K562 (cell line): ENCODE results near the gene GLRA3. TPM values are rescaled to one million over a fixed set of nuclear protein-coding genes. Genes with fewer than 3 reads are reported as not detected.

ENCODE experiments used
- ATAC-seq: fragments of 200-7000 bp; cut with Tn5 transposase; 3 replicates; pipeline ENCODE4 v1.9.1; 2020; ENCODE audit warnings: moderate library complexity
- BruUV-seq: library from RNA; stranded (reverse); fragments of 400-500 nt; replicated peaks from 2 replicates; lab custom pipeline; 2021; lab: Mats Ljungman, UMichigan
- CTCF ChIA-PET: fragments of 300-600 bp; formaldehyde crosslinking; extraction: SDS; loops from one replicate; lab custom pipeline; 2021; ENCODE audit warnings: low intra/inter-chr PET ratio; lab: Yijun Ruan, JAX
- POLR2A ChIA-PET: fragments of 300-600, 350-650 bp; sonication (Branson Sonifier 250); formaldehyde crosslinking; extraction: SDS; loops from one replicate; lab custom pipeline; 2021; ENCODE audit warnings: antibody characterized with exemption, inconsistent platforms; lab: Yijun Ruan, JAX
- DNase-seq, 4 experiments: peaks; one replicate each; pipeline versions ENCODE4 v3.0.0 to v3.0.0-alpha.2; 2011 to 2018; ENCODE audit warnings: low spot score in 3 of 4, mixed read lengths in 3 of 4; ENCODE audit errors: extremely low read depth in 1 of 4
- FAIRE-seq: peaks from 2 replicates; lab custom pipeline; 2011; peaks lifted over from hg19 to GRCh38; lab: Jason Lieb, UNC
- H2AFZ ChIP-seq: 2 replicates; pipeline ENCODE4 v1.6.0; 2011; ENCODE audit warnings: low read depth, low read length, control low read depth, inconsistent platforms
- H3K27ac ChIP-seq: fragments of 200-600 bp; 3 replicates; pipeline ENCODE4 v1.8.0; 2011; ENCODE audit warnings: low read depth, mild to moderate bottlenecking, control low read depth, inconsistent platforms, low read length, moderate library complexity, mixed read lengths; ENCODE audit errors: extremely low read depth
- H3K27me3 ChIP-seq, 2 experiments: fragments of 300-600 bp in 1 of 2; 2 replicates in 1 of 2; 3 replicates in 1 of 2; pipeline versions ENCODE4 v1.6.0 to v1.8.0; 2011; ENCODE audit warnings: inconsistent platforms in 2 of 2, low read length in 2 of 2, mild to moderate bottlenecking in 1 of 2, mixed read lengths in 1 of 2, moderate library complexity in 1 of 2; ENCODE audit not compliant: control insufficient read depth in 2 of 2, insufficient read depth in 2 of 2
- H3K36me3 ChIP-seq: fragments of 300-600 bp; 3 replicates; pipeline ENCODE4 v1.8.0; 2011; ENCODE audit warnings: mild to moderate bottlenecking, low read length, inconsistent platforms; ENCODE audit not compliant: control insufficient read depth, insufficient read depth
- H3K4me1 ChIP-seq, 2 experiments: fragments of 200-600 bp in 1 of 2; replicated peaks in 1 of 2; 2 replicates in 1 of 2; 3 replicates in 1 of 2; pipeline versions ENCODE4 v1.5.1 to v1.8.0; 2011; ENCODE audit warnings: inconsistent platforms in 2 of 2, low read length in 2 of 2, mild to moderate bottlenecking in 1 of 2, mixed read lengths in 1 of 2, moderate library complexity in 1 of 2; ENCODE audit not compliant: control insufficient read depth in 2 of 2, insufficient read depth in 2 of 2
- H3K4me2 ChIP-seq: 2 replicates; pipeline ENCODE4 v1.6.1; 2011; ENCODE audit warnings: low read length, control low read depth, inconsistent platforms, mixed read lengths; ENCODE audit not compliant: insufficient read depth
- H3K4me3 ChIP-seq: fragments of 200-600 bp; sonication (generic), shearing (Covaris generic); 2 replicates; pipeline ENCODE4 v1.5.1; 2016; ENCODE audit warnings: control low read depth, inconsistent platforms
- H3K79me2 ChIP-seq: fragments of 200-600 bp; 3 replicates; pipeline ENCODE4 v1.8.0; 2011; ENCODE audit warnings: low read length, inconsistent platforms; ENCODE audit not compliant: control insufficient read depth, insufficient read depth
- H3K9ac ChIP-seq, 2 experiments: 2 replicates each; pipeline versions ENCODE4 v1.6.0 to v1.6.1; 2011; ENCODE audit warnings: low read depth in 2 of 2, low read length in 2 of 2, control low read depth in 1 of 2, inconsistent platforms in 1 of 2, mild to moderate bottlenecking in 1 of 2, mixed read lengths in 1 of 2; ENCODE audit not compliant: insufficient read depth in 1 of 2
- H3K9me1 ChIP-seq: one replicate; pipeline ENCODE4 v1.6.0; 2011; ENCODE audit warnings: inconsistent platforms, mild to moderate bottlenecking, low read length, moderate library complexity; ENCODE audit not compliant: control insufficient read depth, insufficient read depth
- H3K9me3 ChIP-seq: replicated peaks from 2 replicates; pipeline ENCODE4 v1.5.1; 2011; ENCODE audit warnings: low read depth, low read length, inconsistent platforms; ENCODE audit not compliant: control insufficient read depth, insufficient read depth
- H4K20me1 ChIP-seq: replicated peaks from 2 replicates; pipeline ENCODE4 v1.6.1; 2011; ENCODE audit warnings: low read length, inconsistent platforms, mixed read lengths; ENCODE audit not compliant: control insufficient read depth, insufficient read depth
- CBFA2T2 ChIP-seq: fragments of 450-650 bp; conservative IDR thresholded peaks from 2 replicates; pipeline ENCODE4 v1.6.1; 2017; ENCODE audit warnings: mild to moderate bottlenecking
- CREB1 ChIP-seq, 2 experiments: sonication (generic) in 1 of 2; formaldehyde crosslinking in 1 of 2; IDR thresholded peaks; 2 replicates each; pipeline versions ENCODE4 v1.6.1 to v1.8.0; 2012 to 2022; ENCODE audit warnings: inconsistent platforms in 1 of 2, mild to moderate bottlenecking in 1 of 2, missing genetic modification reagents in 1 of 2, moderate library complexity in 1 of 2
- FOSL1 ChIP-seq: fragments of 200-800 bp; sonication (Bioruptor generic); conservative IDR thresholded peaks from 2 replicates; pipeline ENCODE4 v1.6.1; 2016; ENCODE audit warnings: missing genetic modification characterization, missing compliant biosample characterization
- HDAC2 ChIP-seq: fragments of 450-650 bp; IDR thresholded peaks from 2 replicates; pipeline ENCODE4 v1.6.1; 2016; ENCODE audit warnings: mild to moderate bottlenecking
- HSF4 ChIP-seq: fragments of 250-450 bp; sonication (Bioruptor Pico); IDR thresholded peaks from 2 replicates; pipeline ENCODE4 v2.1.2; 2022; ENCODE audit warnings: mild to moderate bottlenecking, moderate library complexity, borderline replicate concordance
- JUND ChIP-seq, 2 experiments: IDR thresholded peaks; 2 replicates in 1 of 2; 3 replicates in 1 of 2; pipeline ENCODE4 v1.6.1; 2011; ENCODE audit warnings: borderline replicate concordance in 2 of 2, low read depth in 2 of 2, low read length in 2 of 2, improper control_type of control experiment in 1 of 2, missing biosample characterization in 1 of 2, missing genetic modification characterization in 1 of 2, missing genetic modification reagents in 1 of 2
- MCM5 ChIP-seq: fragments of 450-650 bp; IDR thresholded peaks from 2 replicates; pipeline ENCODE4 v1.6.1; 2016; ENCODE audit warnings: low read depth
- MECOM ChIP-seq: fragments of 250-450 bp; sonication (Bioruptor Pico); IDR thresholded peaks from 2 replicates; pipeline ENCODE4 v1.8.0; 2022; ENCODE audit warnings: inconsistent platforms
- POLR2G ChIP-seq: fragments of 200-400 bp; formaldehyde crosslinking; IDR thresholded peaks from 2 replicates; pipeline ENCODE4 v1.6.1; 2017; ENCODE audit warnings: low read depth, mild to moderate bottlenecking, antibody characterized with exemption, low read length, moderate library complexity
- PRPF4 ChIP-seq: fragments of 200-400 bp; formaldehyde crosslinking; IDR thresholded peaks from one replicate; pipeline ENCODE4 v1.6.1; 2017; ENCODE audit warnings: low read length, low read depth, mild to moderate bottlenecking; ENCODE audit not compliant: insufficient read depth, poor library complexity, severe bottlenecking
- TFE3 ChIP-seq: fragments of 450-650 bp; formaldehyde crosslinking; IDR thresholded peaks from 2 replicates; pipeline ENCODE4 v1.4.0; 2020; ENCODE audit warnings: mild to moderate bottlenecking, mixed read lengths
- YY1 ChIP-seq, 3 experiments: IDR thresholded peaks; 2 replicates each; pipeline ENCODE4 v1.6.1; 2011; ENCODE audit warnings: low read length in 2 of 3, mild to moderate bottlenecking in 2 of 3, moderate library complexity in 2 of 3, borderline replicate concordance in 1 of 3, control low read depth in 1 of 3, low read depth in 1 of 3; ENCODE audit not compliant: insufficient read depth in 3 of 3, insufficient replicate concordance in 2 of 3, control insufficient read depth in 1 of 3, insufficient read length in 1 of 3; ENCODE audit errors: extremely low read depth in 1 of 3
- ZFPM2 ChIP-seq: fragments of 250-450 bp; sonication (Bioruptor Pico); IDR thresholded peaks from 2 replicates; pipeline ENCODE4 v1.5.1; 2022; ENCODE audit warnings: mild to moderate bottlenecking
- ZNF175 ChIP-seq: fragments of 200-800 bp; sonication (Bioruptor generic); IDR thresholded peaks from 2 replicates; pipeline ENCODE4 v1.6.1; 2016; ENCODE audit warnings: low read depth, mild to moderate bottlenecking, missing genetic modification characterization, missing compliant biosample characterization
- ZNF274 ChIP-seq: IDR thresholded peaks from 2 replicates; pipeline ENCODE4 v1.6.1; 2011; ENCODE audit warnings: low read depth, mild to moderate bottlenecking, low read length, moderate library complexity, borderline replicate concordance
- ZNF668 ChIP-seq: fragments of 250-450 bp; sonication (Bioruptor Pico); IDR thresholded peaks from 2 replicates; pipeline ENCODE4 v1.8.0; 2022; ENCODE audit warnings: mild to moderate bottlenecking, inconsistent platforms
- ZNF785 ChIP-seq: fragments of 250-450 bp; sonication (Bioruptor Pico); IDR thresholded peaks from 2 replicates; pipeline ENCODE4 v1.4.0; 2020; ENCODE audit warnings: mild to moderate bottlenecking
- in situ Hi-C: fragments of 300-500 bp; cut with MboI; formaldehyde crosslinking; loops from 4 replicates; pipeline ENCODE4 v1.15.0; 2018; ENCODE audit warnings: inconsistent platforms, mixed read lengths
- intact Hi-C: fragments of 100-400 bp; cut with micrococcal nuclease; formaldehyde crosslinking; loops from 2 replicates; pipeline ENCODE4 v1.14.2; 2022
- polyA plus RNA-seq, 8 experiments: library from polyadenylated mRNA; depleted of rRNA in 4 of 8; stranded (reverse) in 5 of 8; unstranded in 3 of 8; fragments of >200 nt; fragmentation: Nextera tagmentation in 2 of 8; fragmentation: Illumina TruSeq in 1 of 8; extraction: Ambion mirVana in 2 of 8; extraction: Trizol in 1 of 8; gene quantifications; 2 replicates each; pipeline versions ENCODE4 v1.2.1 to v1.2.3, GENCODE V29; 2011 to 2014; ENCODE audit warnings: inconsistent platforms in 1 of 8, missing spikeins in 1 of 8
- total RNA-seq, 7 experiments: library from RNA; depleted of rRNA in 6 of 7; stranded (reverse); fragments of >200 nt in 6 of 7; fragmentation: Illumina TruSeq in 2 of 7; extraction: Trizol in 2 of 7; gene quantifications; 2 replicates each; pipeline versions ENCODE4 v1.2.1 to v1.2.3, GENCODE V29; 2011 to 2021; ENCODE audit warnings: low replicate concordance in 1 of 7

Gene GLRA3
- total and polyA plus RNA-seq, 9 of the 15 experiments (the other 6 are each of a cell fraction or from before 2014, with no cell fraction given), result 0.06 to 0.14 (median 0.08) TPM; not detected in 2

GRCh38 chr4:174640146-174640545 lies 188.9 kb downstream of the GLRA3 start:
- Histone ChIP-seq H3K27ac (no peak overlapping the region), H3K4me1 (no peaks in the 10 kb centered on the region), H2AFZ (no peak overlapping the region), H3K9me3 (no peaks in the 10 kb centered on the region), H3K9ac (no peak overlapping the region), H3K4me2 (no peak overlapping the region), H3K4me3 (no peak overlapping the region), H3K27me3 (no peaks in the 10 kb centered on the region), H3K9me1 (no peaks in the 10 kb centered on the region), H4K20me1 (no peaks in the 10 kb centered on the region), H3K36me3 (no peaks in the 10 kb centered on the region), H3K79me2 (no peaks in the 10 kb centered on the region)
- ATAC-seq (no peak), DNase-seq (no peak), FAIRE-seq (no peak)
- ChIA-PET POLR2A (no interaction called here), CTCF (no interaction called here)
- no TSS peak for BruUV-seq
- intact Hi-C loops (no loop called here), in situ Hi-C loops (no loop called here)
- TF ChIP-seq PRPF4 (no peak), ZNF668 (CRISPR knock-in tag) (no peak), ZNF785 (CRISPR knock-in tag) (no peak), HDAC2 (no peak), ZFPM2 (CRISPR knock-in tag) (no peak), ZNF175 (CRISPR knock-in tag) (no peak), ZNF274 (no peak), TFE3 (CRISPR knock-in tag) (no peak), POLR2G (no peak), MCM5 (no peak), CREB1 (IDR thresholded peaks at IDR 0.05) (no peak), CREB1 (CRISPR knock-in tag; IDR thresholded peaks at IDR 0.05) (no peak), YY1 (IDR thresholded peaks at IDR 0.05; ENCODE audit: borderline replicate concordance in 1 of 3, control insufficient read depth in 1 of 3, extremely low read depth in 1 of 3, insufficient read depth in 3 of 3, insufficient read length in 1 of 3, insufficient replicate concordance in 2 of 3, low read depth in 1 of 3, low read length in 2 of 3) (no peak), HSF4 (no peak), JUND (IDR thresholded peaks at IDR 0.05; ENCODE audit: borderline replicate concordance, low read depth, low read length) (no peak), JUND (tag; IDR thresholded peaks at IDR 0.05; ENCODE audit: borderline replicate concordance, low read depth, low read length) (no peak), MECOM (CRISPR knock-in tag) (no peak), CBFA2T2 (no peak), FOSL1 (no peak)
